Fibroblast of pulmonary artery (primary cell): ENCODE data around the gene MICAL2.

Source experiments
- DNase-seq: peaks from one replicate; pipeline ENCODE4 v3.0.0-alpha.2; 2010; ENCODE audit warnings: low read depth
- H3K4me3 ChIP-seq: replicated peaks from 2 replicates; pipeline ENCODE4 v1.5.1; 2011; ENCODE audit warnings: low read depth, mild to moderate bottlenecking, control low read depth, low read length, moderate library complexity
- TF ChIP-seq, protein P1 (sequence below): IDR thresholded peaks from 2 replicates; pipeline ENCODE4 v1.5.1; 2011; ENCODE audit warnings: mild to moderate bottlenecking, control low read depth, low read length, inconsistent platforms; ENCODE audit errors: missing control alignments

The MICAL2 gene

DNA sequence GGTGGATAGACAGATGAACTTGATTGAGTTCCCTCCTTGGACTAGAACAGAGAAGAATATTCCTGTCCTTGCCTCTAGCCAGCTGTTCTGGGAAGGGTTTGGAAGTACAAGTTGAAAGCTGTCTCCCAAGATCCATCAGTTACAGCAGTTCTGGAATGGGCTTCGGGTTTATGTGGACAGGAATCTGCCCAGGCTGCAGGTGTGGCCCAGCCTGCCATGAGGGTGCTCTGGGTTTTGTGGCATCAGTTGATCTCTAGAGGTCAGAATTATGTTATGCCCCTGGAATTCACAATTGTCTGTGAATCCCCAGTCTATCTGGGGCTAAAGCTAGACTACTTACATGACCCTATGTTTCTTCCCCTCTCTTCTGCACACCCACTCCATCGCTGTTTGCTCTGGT lies 4.9 kb upstream of the MICAL2 start:
- TF ChIP-seq, protein P1, sequence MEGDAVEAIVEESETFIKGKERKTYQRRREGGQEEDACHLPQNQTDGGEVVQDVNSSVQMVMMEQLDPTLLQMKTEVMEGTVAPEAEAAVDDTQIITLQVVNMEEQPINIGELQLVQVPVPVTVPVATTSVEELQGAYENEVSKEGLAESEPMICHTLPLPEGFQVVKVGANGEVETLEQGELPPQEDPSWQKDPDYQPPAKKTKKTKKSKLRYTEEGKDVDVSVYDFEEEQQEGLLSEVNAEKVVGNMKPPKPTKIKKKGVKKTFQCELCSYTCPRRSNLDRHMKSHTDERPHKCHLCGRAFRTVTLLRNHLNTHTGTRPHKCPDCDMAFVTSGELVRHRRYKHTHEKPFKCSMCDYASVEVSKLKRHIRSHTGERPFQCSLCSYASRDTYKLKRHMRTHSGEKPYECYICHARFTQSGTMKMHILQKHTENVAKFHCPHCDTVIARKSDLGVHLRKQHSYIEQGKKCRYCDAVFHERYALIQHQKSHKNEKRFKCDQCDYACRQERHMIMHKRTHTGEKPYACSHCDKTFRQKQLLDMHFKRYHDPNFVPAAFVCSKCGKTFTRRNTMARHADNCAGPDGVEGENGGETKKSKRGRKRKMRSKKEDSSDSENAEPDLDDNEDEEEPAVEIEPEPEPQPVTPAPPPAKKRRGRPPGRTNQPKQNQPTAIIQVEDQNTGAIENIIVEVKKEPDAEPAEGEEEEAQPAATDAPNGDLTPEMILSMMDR = no peak
- no peak overlapping the region for H3K4me3 ChIP-seq
- no peak for DNase-seq

- H3K4me3 ChIP-seq = no peak overlapping the region
- TF ChIP-seq, protein P1 = no peak
- no peak for DNase-seq
Measured at GRCh38 chr11:12106101-12106500, 4.3 kb upstream of the MICAL2 start.

DNA sequence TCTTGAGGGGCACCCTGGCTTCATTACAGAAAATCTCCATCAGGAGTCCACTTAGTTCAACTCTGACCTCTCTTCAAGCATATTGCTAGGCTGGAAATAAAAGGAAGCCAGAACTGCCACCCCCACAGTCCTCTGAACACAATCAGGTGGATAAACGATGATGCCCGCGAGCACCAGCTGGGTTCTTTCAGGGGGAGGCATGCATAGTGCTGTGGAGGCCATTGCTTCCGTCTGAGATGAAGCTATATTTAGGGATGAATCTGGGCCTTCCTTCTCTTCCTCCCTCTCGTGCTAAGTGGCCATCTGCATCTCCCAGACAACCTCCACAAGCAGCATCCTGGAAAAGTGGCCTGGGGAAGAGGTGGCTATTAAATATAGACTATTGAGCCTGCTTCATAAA lies 3.9 kb upstream of the MICAL2 start:
- TF ChIP-seq, protein P1 = no peak
- H3K4me3 ChIP-seq = no peak overlapping the region
- no peak for DNase-seq

GRCh38 chr11:12108875-12109453 lies 1.4 kb upstream of the MICAL2 start:
- no peak for DNase-seq
- TF ChIP-seq, protein P1 = no peak
- H3K4me3 ChIP-seq = no peak overlapping the region

DNA sequence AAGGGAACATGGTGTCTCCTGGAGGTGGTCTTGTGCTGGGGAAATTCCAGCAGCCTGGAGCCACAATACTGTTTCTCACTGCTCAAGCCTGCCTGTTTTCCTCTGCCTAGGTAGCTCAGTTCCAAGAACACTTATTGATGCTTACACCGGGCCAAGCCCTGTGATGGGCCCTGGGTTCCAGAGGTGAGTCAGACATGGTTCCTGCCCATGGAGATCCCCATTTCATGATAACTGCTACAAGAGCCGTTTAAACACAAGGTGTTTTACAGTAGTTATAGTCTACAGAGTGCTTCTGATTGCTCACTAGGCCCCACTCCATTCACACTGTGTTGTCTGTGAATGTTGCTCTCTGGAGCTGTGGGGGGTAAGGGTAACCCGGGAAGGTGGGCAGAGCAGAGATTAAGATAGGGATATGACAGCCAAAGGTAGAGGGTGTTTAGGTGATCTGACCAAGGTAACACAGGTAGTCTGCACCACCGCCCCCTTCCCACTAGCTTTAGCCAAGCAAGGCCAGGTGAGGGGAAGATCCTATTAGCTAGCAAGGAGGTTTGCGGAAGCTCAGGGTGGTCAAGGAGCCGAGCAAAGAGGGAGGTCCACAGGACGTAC lies 696 bp upstream of the MICAL2 start:
- TF ChIP-seq, protein P1 = no peak
- no peak for DNase-seq
- H3K4me3 ChIP-seq = peak overlapping the region; percentile 89

GRCh38 chr11:12110714-12111548 lies 541 bp downstream of the MICAL2 start:
- DNase-seq = no peak
- H3K4me3 ChIP-seq = peak overlapping the region; percentile 89
- TF ChIP-seq, protein P1 = no peak
